ENCODE data around the gene LCN2. TPM values are rescaled to one million over a fixed set of nuclear protein-coding genes. Genes with fewer than 3 reads are reported as not detected.

Gene LCN2
- total RNA-seq, 1 experiment from 2014 or later, result not detected

DNA sequence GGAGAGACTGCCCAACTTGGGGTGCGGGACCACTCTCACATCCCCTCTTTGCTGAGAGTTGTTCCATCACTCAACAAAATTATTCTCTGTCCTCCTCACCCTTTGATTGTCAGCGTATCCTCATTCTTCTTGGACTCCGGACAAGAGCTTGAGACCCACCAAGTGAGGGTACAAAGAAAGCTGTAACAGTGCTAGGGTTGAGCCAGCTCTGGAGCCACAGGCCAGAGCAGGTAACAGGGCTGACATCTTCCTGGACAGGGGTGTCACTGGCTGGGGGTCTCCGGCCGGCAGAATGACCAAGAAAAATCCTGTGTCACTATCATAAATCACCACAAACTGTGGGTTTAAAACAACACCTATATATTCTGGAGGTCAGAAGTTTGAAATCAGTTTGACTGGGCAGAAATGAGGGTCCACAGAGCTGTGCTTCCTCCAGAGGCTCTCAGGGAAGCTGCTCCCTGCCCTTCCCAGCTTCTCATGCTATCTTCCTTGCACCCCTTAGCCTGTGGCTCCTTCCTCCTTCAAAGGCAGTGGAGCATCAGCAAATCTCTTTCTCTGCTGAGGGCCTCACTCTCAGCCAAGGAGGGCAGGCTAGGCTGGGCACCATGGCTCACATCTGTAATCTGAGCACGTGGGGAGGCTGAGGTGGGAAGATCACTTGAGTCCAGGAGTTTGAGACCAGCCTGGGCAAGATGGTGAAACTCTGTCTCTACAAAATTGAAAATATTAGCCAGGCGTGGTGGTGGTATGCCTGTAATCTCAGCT lies 6.7 kb downstream of the LCN2 start:
- DNase-seq (ENCODE audit: low spot score), result no peak
- no peak overlapping the region for H3K4me3 ChIP-seq (ENCODE audit: low read depth, low read length, poor library complexity, severe bottlenecking)
- CTCF ChIA-PET, result no interaction called here
- H3K27me3 ChIP-seq (replicated peaks; ENCODE audit: insufficient read depth, low read depth, low read length, poor library complexity), result no peaks in the 10 kb centered on the region
- H3K36me3 ChIP-seq (ENCODE audit: insufficient read depth, low read length, poor library complexity, severe bottlenecking), result no peaks in the 10 kb centered on the region
- BruUV-seq (replicated peaks), result no TSS peak
- TF ChIP-seq, protein P1, sequence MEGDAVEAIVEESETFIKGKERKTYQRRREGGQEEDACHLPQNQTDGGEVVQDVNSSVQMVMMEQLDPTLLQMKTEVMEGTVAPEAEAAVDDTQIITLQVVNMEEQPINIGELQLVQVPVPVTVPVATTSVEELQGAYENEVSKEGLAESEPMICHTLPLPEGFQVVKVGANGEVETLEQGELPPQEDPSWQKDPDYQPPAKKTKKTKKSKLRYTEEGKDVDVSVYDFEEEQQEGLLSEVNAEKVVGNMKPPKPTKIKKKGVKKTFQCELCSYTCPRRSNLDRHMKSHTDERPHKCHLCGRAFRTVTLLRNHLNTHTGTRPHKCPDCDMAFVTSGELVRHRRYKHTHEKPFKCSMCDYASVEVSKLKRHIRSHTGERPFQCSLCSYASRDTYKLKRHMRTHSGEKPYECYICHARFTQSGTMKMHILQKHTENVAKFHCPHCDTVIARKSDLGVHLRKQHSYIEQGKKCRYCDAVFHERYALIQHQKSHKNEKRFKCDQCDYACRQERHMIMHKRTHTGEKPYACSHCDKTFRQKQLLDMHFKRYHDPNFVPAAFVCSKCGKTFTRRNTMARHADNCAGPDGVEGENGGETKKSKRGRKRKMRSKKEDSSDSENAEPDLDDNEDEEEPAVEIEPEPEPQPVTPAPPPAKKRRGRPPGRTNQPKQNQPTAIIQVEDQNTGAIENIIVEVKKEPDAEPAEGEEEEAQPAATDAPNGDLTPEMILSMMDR (conservative IDR thresholded peaks at IDR 0.05; ENCODE audit: low read depth, low read length), result no peak
- TF ChIP-seq EZH2 (IDR thresholded peaks at IDR 0.05; ENCODE audit: borderline replicate concordance, low read depth, low read length, poor library complexity, severe bottlenecking), result no peak
- H3K4me1 ChIP-seq (ENCODE audit: insufficient read depth, low read length, poor library complexity, severe bottlenecking), result peaks cover 7% of the 10 kb centered on the region
- POLR2A ChIA-PET (ENCODE audit: low non-redundant PET), result no interaction called here
- H3K27ac ChIP-seq (ENCODE audit: low read depth, low read length, poor library complexity, severe bottlenecking), result no peak overlapping the region
- H3K9me3 ChIP-seq (ENCODE audit: low read depth, low read length, poor library complexity, severe bottlenecking), result no peaks in the 10 kb centered on the region
- intact Hi-C loops (cut with micrococcal nuclease; ENCODE audit: unreplicated experiment), result no loop called here

DNA sequence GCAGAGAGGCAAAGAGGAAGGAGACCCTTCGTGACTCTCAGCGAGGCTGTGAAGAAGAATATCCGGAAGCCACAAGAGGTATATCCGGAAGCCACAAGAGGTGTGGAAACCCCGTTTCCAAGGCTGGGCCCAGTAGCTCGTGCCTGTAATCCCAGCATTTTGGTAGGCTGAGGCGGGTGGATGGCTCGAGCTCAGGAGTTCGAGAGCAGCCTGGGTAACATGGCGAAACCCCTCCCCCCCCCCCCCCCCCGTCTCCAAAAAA lies 10.2 kb downstream of the LCN2 start:
- Histone ChIP-seq H3K27ac (ENCODE audit: low read depth, low read length, poor library complexity, severe bottlenecking) (peak overlapping the region; percentile 51), H3K4me1 (ENCODE audit: insufficient read depth, low read length, poor library complexity, severe bottlenecking) (peaks cover 7% of the 10 kb centered on the region), H3K27me3 (replicated peaks; ENCODE audit: insufficient read depth, low read depth, low read length, poor library complexity) (no peaks in the 10 kb centered on the region), H3K36me3 (ENCODE audit: insufficient read depth, low read length, poor library complexity, severe bottlenecking) (peaks cover 14% of the 10 kb centered on the region), H3K9me3 (ENCODE audit: low read depth, low read length, poor library complexity, severe bottlenecking) (no peaks in the 10 kb centered on the region), H3K4me3 (ENCODE audit: low read depth, low read length, poor library complexity, severe bottlenecking) (peak overlapping the region; percentile 58)
- intact Hi-C loops (cut with micrococcal nuclease; ENCODE audit: unreplicated experiment), result no loop called here
- TF ChIP-seq, protein P1 (conservative IDR thresholded peaks at IDR 0.05; ENCODE audit: low read depth, low read length), result no peak
- no peak for TF ChIP-seq EZH2 (IDR thresholded peaks at IDR 0.05; ENCODE audit: borderline replicate concordance, low read depth, low read length, poor library complexity, severe bottlenecking)
- no peak for DNase-seq (ENCODE audit: low spot score)
- CTCF ChIA-PET, result interaction anchor here (1.0 kb wide), 1 partner anchor 31 kb away, joined by 3 read pairs; no protein-coding TSS in a partner anchor
- BruUV-seq (replicated peaks), result no TSS peak
- POLR2A ChIA-PET (ENCODE audit: low non-redundant PET), result no interaction called here

DNA sequence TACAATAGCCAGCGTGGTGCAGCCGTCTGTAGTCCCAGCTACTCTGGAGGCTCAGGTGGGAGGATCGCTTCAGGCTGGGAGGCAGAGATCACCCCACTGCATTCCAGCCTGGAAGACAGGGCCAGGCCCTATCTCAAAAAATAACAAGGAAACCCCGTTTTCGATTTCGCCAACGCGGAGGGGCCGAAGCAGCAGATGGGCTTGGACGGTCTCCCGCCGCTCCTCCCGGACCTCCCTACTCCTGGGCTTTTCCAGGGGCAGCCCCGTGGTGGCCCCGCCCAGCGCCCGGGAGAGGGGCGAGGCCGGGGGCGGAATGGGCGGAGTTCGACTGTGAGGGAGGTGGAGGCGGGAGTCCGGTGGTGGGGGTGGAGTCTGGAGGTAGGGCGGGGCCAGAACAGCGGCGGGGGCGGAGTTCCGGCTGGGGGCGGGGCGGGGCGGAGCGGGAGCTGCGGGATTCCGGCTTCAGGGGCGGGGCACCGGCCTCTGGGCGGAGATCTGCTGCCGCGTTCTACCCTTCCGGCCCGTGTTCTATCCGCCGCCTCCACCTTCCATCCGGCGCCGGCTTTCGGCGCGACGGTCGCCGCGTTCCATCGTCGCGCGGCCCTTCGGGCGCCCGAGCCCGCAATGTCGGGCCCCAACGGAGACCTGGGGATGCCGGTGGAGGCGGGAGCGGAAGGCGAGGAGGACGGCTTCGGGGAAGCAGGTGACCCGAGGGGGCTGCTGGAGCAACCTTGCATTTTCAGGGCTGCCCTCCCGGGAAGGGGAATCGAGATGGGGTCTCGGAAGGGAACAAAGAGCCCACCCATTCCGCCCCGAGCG lies 10.7 kb downstream of the LCN2 start, which contains the start of gene BBLN:
Gene BBLN (plus strand): TSS at position 482 of the 819 bp plus-strand sequence. CDS start 143 bp downstream, at position 625.
- Histone ChIP-seq H3K4me1 (ENCODE audit: insufficient read depth, low read length, poor library complexity, severe bottlenecking) (peaks cover 7% of the 10 kb centered on the region), H3K36me3 (ENCODE audit: insufficient read depth, low read length, poor library complexity, severe bottlenecking) (peaks cover 17% of the 10 kb centered on the region), H3K9me3 (ENCODE audit: low read depth, low read length, poor library complexity, severe bottlenecking) (no peaks in the 10 kb centered on the region), H3K4me3 (ENCODE audit: low read depth, low read length, poor library complexity, severe bottlenecking) (peak within 1 kb of the TSS; percentile 58), H3K27ac (ENCODE audit: low read depth, low read length, poor library complexity, severe bottlenecking) (peak within 1 kb of the TSS; percentile 60), H3K27me3 (replicated peaks; ENCODE audit: insufficient read depth, low read depth, low read length, poor library complexity) (no peaks in the 10 kb centered on the region)
- ChIA-PET CTCF (interaction anchor here (0.6 to 1.0 kb wide), 2 partner anchors 31 to 1570 kb away, joined by 3 to 5 read pairs; no protein-coding TSS in a partner anchor), POLR2A (ENCODE audit: low non-redundant PET) (interaction anchor here (0.6 kb wide), 1 partner anchor 296 kb away, joined by 11 read pairs; the partner anchor contains the start of gene ODF2)
- no TSS peak for BruUV-seq (replicated peaks)
- peak; percentile 95 for DNase-seq (ENCODE audit: low spot score)
- TF ChIP-seq EZH2 (IDR thresholded peaks at IDR 0.05; ENCODE audit: borderline replicate concordance, low read depth, low read length, poor library complexity, severe bottlenecking), result no peak
- TF ChIP-seq, protein P1 (conservative IDR thresholded peaks at IDR 0.05; ENCODE audit: low read depth, low read length), result no peak
- intact Hi-C loops (cut with micrococcal nuclease; ENCODE audit: unreplicated experiment), result no loop called here
